H9 (cell line): Measurements from ENCODE around the gene VSIG2. TPM values are rescaled to one million over a fixed set of nuclear protein-coding genes. Genes with fewer than 3 reads are reported as not detected.

Experiments used
- DNase-seq: peaks from one replicate; pipeline ENCODE4 v3.0.0-alpha.2; 2017
- H2AFZ ChIP-seq: one replicate; pipeline ENCODE4 v1.6.1; 2013; ENCODE audit warnings: mild to moderate bottlenecking, low read length, control low read depth, moderate library complexity
- H2AK5ac ChIP-seq: 2 replicates; pipeline ENCODE4 v1.6.1; 2013; ENCODE audit warnings: low read length, control low read depth, mixed read lengths; ENCODE audit not compliant: insufficient read length
- H2BK120ac ChIP-seq: one replicate; pipeline ENCODE4 v1.6.1; 2013; ENCODE audit warnings: low read depth, mild to moderate bottlenecking, low read length, control low read depth, inconsistent platforms; ENCODE audit not compliant: poor library complexity, severe bottlenecking
- H2BK12ac ChIP-seq: 2 replicates; pipeline ENCODE4 v1.6.1; 2013; ENCODE audit warnings: low read length, control low read depth, mixed read lengths, low read depth; ENCODE audit not compliant: insufficient read length
- H2BK15ac ChIP-seq: 2 replicates; pipeline ENCODE4 v1.6.1; 2013; ENCODE audit warnings: low read depth, low read length, control low read depth
- H2BK20ac ChIP-seq: one replicate; pipeline ENCODE4 v1.6.1; 2013; ENCODE audit warnings: low read depth, mild to moderate bottlenecking, low read length, control low read depth, inconsistent platforms; ENCODE audit not compliant: poor library complexity, severe bottlenecking
- H2BK5ac ChIP-seq: 2 replicates; pipeline ENCODE4 v1.6.1; 2013; ENCODE audit warnings: low read length, control low read depth, mixed read lengths; ENCODE audit not compliant: insufficient read length
- H3K14ac ChIP-seq: 2 replicates; pipeline ENCODE4 v1.6.1; 2013; ENCODE audit warnings: low read length, control low read depth; ENCODE audit not compliant: insufficient read depth
- H3K18ac ChIP-seq: 2 replicates; pipeline ENCODE4 v1.6.1; 2013; ENCODE audit warnings: low read depth, mild to moderate bottlenecking, mixed read lengths, low read length, control low read depth; ENCODE audit not compliant: insufficient read length
- H3K23ac ChIP-seq: 2 replicates; pipeline ENCODE4 v1.6.1; 2013; ENCODE audit warnings: low read length, control low read depth, mixed read lengths, low read depth; ENCODE audit not compliant: insufficient read length
- H3K23me2 ChIP-seq: 2 replicates; pipeline ENCODE4 v1.6.1; 2013; ENCODE audit warnings: low read depth, mild to moderate bottlenecking, mixed read lengths, low read length, control low read depth; ENCODE audit not compliant: insufficient read length, poor library complexity, severe bottlenecking
- H3K27ac ChIP-seq: 2 replicates; pipeline ENCODE4 v1.5.1; 2013; ENCODE audit warnings: low read length, control low read depth, mixed read lengths, low read depth; ENCODE audit not compliant: insufficient read length
- H3K27me3 ChIP-seq: 2 replicates; pipeline ENCODE4 v1.6.1; 2013; ENCODE audit warnings: low read length, control low read depth, inconsistent platforms; ENCODE audit not compliant: insufficient read depth
- H3K4ac ChIP-seq: 2 replicates; pipeline ENCODE4 v1.6.1; 2013; ENCODE audit warnings: low read depth, mild to moderate bottlenecking, control low read depth, inconsistent platforms, low read length, moderate library complexity
- H3K4me1 ChIP-seq: 2 replicates; pipeline ENCODE4 v1.6.1; 2013; ENCODE audit warnings: low read length, control low read depth, inconsistent platforms; ENCODE audit not compliant: insufficient read depth
- H3K4me2 ChIP-seq: 2 replicates; pipeline ENCODE4 v1.6.1; 2013; ENCODE audit warnings: low read length, control low read depth, mixed read lengths; ENCODE audit not compliant: insufficient read length, insufficient read depth
- H3K56ac ChIP-seq: 2 replicates; pipeline ENCODE4 v1.6.1; 2013; ENCODE audit warnings: low read depth, mild to moderate bottlenecking, mixed read lengths, low read length, control low read depth; ENCODE audit not compliant: insufficient read length
- H3K79me1 ChIP-seq: 2 replicates; pipeline ENCODE4 v1.6.1; 2013; ENCODE audit warnings: low read depth, mild to moderate bottlenecking, moderate library complexity, low read length, control low read depth, inconsistent platforms; ENCODE audit not compliant: insufficient read depth, poor library complexity, severe bottlenecking
- H3K79me2 ChIP-seq: 2 replicates; pipeline ENCODE4 v1.6.1; 2013; ENCODE audit warnings: low read length, control low read depth, inconsistent platforms; ENCODE audit not compliant: insufficient read depth
- H3K9ac ChIP-seq: 2 replicates; pipeline ENCODE4 v1.6.1; 2013; ENCODE audit warnings: low read length, control low read depth, mixed read lengths; ENCODE audit not compliant: insufficient read length; ENCODE audit errors: extremely low read depth
- H3K9me3 ChIP-seq: one replicate; pipeline ENCODE4 v1.6.1; 2013; ENCODE audit warnings: low read depth, low read length, inconsistent platforms; ENCODE audit not compliant: control insufficient read depth
- H3T11ph ChIP-seq: one replicate; pipeline ENCODE4 v1.6.1; 2013; ENCODE audit warnings: mild to moderate bottlenecking, low read length, control low read depth, inconsistent platforms
- H4K20me1 ChIP-seq: one replicate; pipeline ENCODE4 v1.6.1; 2013; ENCODE audit not compliant: control insufficient read depth, insufficient read length, insufficient read depth
- H4K5ac ChIP-seq: 2 replicates; pipeline ENCODE4 v1.6.1; 2013; ENCODE audit warnings: low read depth, mild to moderate bottlenecking, mixed read lengths, low read length, control low read depth; ENCODE audit not compliant: insufficient read length
- H4K8ac ChIP-seq: replicated peaks from 2 replicates; pipeline ENCODE4 v1.6.1; 2013; ENCODE audit warnings: low read length, control low read depth, mixed read lengths, low read depth; ENCODE audit not compliant: insufficient read length
- H4K91ac ChIP-seq: 2 replicates; pipeline ENCODE4 v1.6.1; 2013; ENCODE audit warnings: low read depth, mild to moderate bottlenecking, moderate library complexity, mixed read lengths, low read length, control low read depth; ENCODE audit not compliant: insufficient read length
- H3K27ac Mint-ChIP-seq, 3 experiments: 2 replicates in 2 of 3; 3 replicates in 1 of 3; pipeline ENCODE4 v1.8.0; 2020 to 2021; ENCODE audit warnings: mixed read lengths in 3 of 3, mild to moderate bottlenecking in 1 of 3, moderate library complexity in 1 of 3
- H3K27me3 Mint-ChIP-seq: 2 replicates; pipeline ENCODE4 v1.8.0; 2021; ENCODE audit warnings: low read depth, mild to moderate bottlenecking, moderate library complexity, mixed read lengths
- H3K36me3 Mint-ChIP-seq, 3 experiments: 2 replicates in 2 of 3; 3 replicates in 1 of 3; pipeline ENCODE4 v1.8.0; 2020 to 2021; ENCODE audit warnings: low read depth in 3 of 3, mixed read lengths in 3 of 3; ENCODE audit not compliant: insufficient read depth in 1 of 3
- H3K4me1 Mint-ChIP-seq, 2 experiments: 2 replicates each; pipeline ENCODE4 v1.8.0; 2020; ENCODE audit warnings: mixed read lengths in 2 of 2
- H3K4me3 Mint-ChIP-seq, 2 experiments: 2 replicates in 1 of 2; 3 replicates in 1 of 2; pipeline ENCODE4 v1.8.0; 2020 to 2021; ENCODE audit warnings: mild to moderate bottlenecking in 2 of 2, mixed read lengths in 2 of 2, moderate library complexity in 1 of 2
- H3K9me3 Mint-ChIP-seq, 2 experiments: 2 replicates in 1 of 2; 3 replicates in 1 of 2; pipeline ENCODE4 v1.8.0; 2020; ENCODE audit warnings: mild to moderate bottlenecking in 2 of 2, mixed read lengths in 2 of 2, moderate library complexity in 1 of 2
- WGBS: extraction: QIAGEN DNeasy Blood & Tissue Kit; methylation state at CpG from one replicate; pipeline ENCODE4 v1.1.7; 2013; ENCODE audit warnings: missing lambda C conversion rate, low lambda C conversion rate, mixed read lengths; ENCODE audit not compliant: insufficient read length; ENCODE audit errors: extremely low coverage; 5-methylcytosine and 5-hydroxymethylcytosine counted together
- total RNA-seq: library from RNA; stranded (reverse); gene quantifications from 2 replicates; pipeline ENCODE4 v1.2.1, GENCODE V29; 2021
- TF ChIP-seq, protein P1 (sequence below): fragments of 200-600 bp; sonication (generic); conservative IDR thresholded peaks from 3 replicates; pipeline ENCODE4 v1.8.0; 2021; ENCODE audit warnings: antibody characterized with exemption, mild to moderate bottlenecking

VSIG2 gene
- total RNA-seq, 1 experiment from 2014 or later, result not detected

DNA sequence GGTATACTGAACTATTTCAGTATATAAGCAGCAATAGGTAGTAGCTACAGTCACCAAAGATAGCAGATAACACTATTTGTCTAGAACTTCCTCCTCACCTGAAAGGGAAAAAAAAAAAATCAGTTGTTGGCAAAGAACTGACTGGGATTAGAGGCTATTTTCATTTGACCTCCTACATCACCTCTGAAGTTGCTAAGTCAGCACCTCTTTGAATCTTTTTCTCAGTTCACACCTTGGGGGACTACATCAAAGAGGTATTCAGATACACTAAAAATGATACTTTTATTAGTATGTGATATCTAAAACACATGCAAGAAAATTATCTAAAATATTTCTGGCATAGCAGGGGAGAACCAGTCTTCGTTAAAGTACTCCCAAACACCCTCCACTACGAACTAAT, 32.0 kb upstream of the VSIG2 start:
- Mint-ChIP-seq H3K9me3 (no peaks in the 10 kb centered on the region), H3K27ac (no peak overlapping the region), H3K4me1 (0 out of 4 replicates have a peak, but pooled peaks cover 2 to 3% of the 10 kb centered on the region in 2 experiments), H3K27me3 (no peaks in the 10 kb centered on the region), H3K4me3 (no peak overlapping the region), H3K36me3 (peaks cover 0 to 2% (median 0%) of the 10 kb centered on the region in 3 experiments; a peak in 2 of 7 replicates)
- H2AK5ac ChIP-seq, result no peak overlapping the region
- H3K4me2 ChIP-seq, result no peak overlapping the region
- peaks cover 9% of the 10 kb centered on the region; the same call in 1 of the 2 replicates for H3K79me2 ChIP-seq
- no peak for DNase-seq
- H2BK12ac ChIP-seq, result no peak overlapping the region
- H3K27ac ChIP-seq, result no peak overlapping the region
- H3K23ac ChIP-seq, result no peak overlapping the region
- H3K9me3 ChIP-seq, result no peaks in the 10 kb centered on the region
- no peak overlapping the region for H3K9ac ChIP-seq
- H3K27me3 ChIP-seq, result no peaks in the 10 kb centered on the region; the same call in 1 of the 2 replicates
- H3K23me2 ChIP-seq, result no peaks in the 10 kb centered on the region
- H3K4ac ChIP-seq, result no peak overlapping the region
- H2AFZ ChIP-seq, result no peak overlapping the region
- H2BK5ac ChIP-seq, result no peak overlapping the region
- H3K56ac ChIP-seq, result no peak overlapping the region
- H2BK120ac ChIP-seq, result no peak overlapping the region
- no peak overlapping the region for H3T11ph ChIP-seq
- WGBS, result no CpG with 5 or more reads among the region's 2 CpGs
- H4K5ac ChIP-seq, result no peak overlapping the region
- TF ChIP-seq, protein P1, sequence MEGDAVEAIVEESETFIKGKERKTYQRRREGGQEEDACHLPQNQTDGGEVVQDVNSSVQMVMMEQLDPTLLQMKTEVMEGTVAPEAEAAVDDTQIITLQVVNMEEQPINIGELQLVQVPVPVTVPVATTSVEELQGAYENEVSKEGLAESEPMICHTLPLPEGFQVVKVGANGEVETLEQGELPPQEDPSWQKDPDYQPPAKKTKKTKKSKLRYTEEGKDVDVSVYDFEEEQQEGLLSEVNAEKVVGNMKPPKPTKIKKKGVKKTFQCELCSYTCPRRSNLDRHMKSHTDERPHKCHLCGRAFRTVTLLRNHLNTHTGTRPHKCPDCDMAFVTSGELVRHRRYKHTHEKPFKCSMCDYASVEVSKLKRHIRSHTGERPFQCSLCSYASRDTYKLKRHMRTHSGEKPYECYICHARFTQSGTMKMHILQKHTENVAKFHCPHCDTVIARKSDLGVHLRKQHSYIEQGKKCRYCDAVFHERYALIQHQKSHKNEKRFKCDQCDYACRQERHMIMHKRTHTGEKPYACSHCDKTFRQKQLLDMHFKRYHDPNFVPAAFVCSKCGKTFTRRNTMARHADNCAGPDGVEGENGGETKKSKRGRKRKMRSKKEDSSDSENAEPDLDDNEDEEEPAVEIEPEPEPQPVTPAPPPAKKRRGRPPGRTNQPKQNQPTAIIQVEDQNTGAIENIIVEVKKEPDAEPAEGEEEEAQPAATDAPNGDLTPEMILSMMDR, result no peak
- no peak overlapping the region for H2BK15ac ChIP-seq
- H4K20me1 ChIP-seq, result no peaks in the 10 kb centered on the region
- H3K18ac ChIP-seq, result no peak overlapping the region
- no peak overlapping the region for H4K91ac ChIP-seq
- no peak overlapping the region for H3K14ac ChIP-seq
- H3K79me1 ChIP-seq, result peaks cover 4% of the 10 kb centered on the region
- no peak overlapping the region for H2BK20ac ChIP-seq
- no peaks in the 10 kb centered on the region for H3K4me1 ChIP-seq
- no peak overlapping the region for H4K8ac ChIP-seq
